Fibroblast of villous mesenchyme (primary cell): ENCODE data around the gene TBC1D22A. TPM values are rescaled to one million over a fixed set of nuclear protein-coding genes. Genes with fewer than 3 reads are reported as not detected.

Source experiments
- DNase-seq: peaks from one replicate; pipeline ENCODE4 v3.0.0-alpha.2; 2010; ENCODE audit warnings: low read depth
- H3K4me3 ChIP-seq: 2 replicates; pipeline ENCODE4 v1.5.1; 2011; ENCODE audit warnings: low read depth, mild to moderate bottlenecking, low read length
- total RNA-seq: library from RNA; depleted of rRNA; stranded (reverse); fragments of >200 nt; gene quantifications from 2 replicates; pipeline ENCODE4 v1.2.3, GENCODE V29; 2012
- TF ChIP-seq, protein P1 (sequence below): IDR thresholded peaks from 2 replicates; pipeline ENCODE4 v1.5.1; 2012; ENCODE audit warnings: low read depth, mild to moderate bottlenecking, low read length; ENCODE audit not compliant: insufficient read depth

Gene TBC1D22A
- total RNA-seq, 1 donor: 12.5 TPM

GRCh38 chr22:47005506-47006408 lies 243.3 kb downstream of the TBC1D22A start:
- no peak for DNase-seq
- TF ChIP-seq, protein P1, sequence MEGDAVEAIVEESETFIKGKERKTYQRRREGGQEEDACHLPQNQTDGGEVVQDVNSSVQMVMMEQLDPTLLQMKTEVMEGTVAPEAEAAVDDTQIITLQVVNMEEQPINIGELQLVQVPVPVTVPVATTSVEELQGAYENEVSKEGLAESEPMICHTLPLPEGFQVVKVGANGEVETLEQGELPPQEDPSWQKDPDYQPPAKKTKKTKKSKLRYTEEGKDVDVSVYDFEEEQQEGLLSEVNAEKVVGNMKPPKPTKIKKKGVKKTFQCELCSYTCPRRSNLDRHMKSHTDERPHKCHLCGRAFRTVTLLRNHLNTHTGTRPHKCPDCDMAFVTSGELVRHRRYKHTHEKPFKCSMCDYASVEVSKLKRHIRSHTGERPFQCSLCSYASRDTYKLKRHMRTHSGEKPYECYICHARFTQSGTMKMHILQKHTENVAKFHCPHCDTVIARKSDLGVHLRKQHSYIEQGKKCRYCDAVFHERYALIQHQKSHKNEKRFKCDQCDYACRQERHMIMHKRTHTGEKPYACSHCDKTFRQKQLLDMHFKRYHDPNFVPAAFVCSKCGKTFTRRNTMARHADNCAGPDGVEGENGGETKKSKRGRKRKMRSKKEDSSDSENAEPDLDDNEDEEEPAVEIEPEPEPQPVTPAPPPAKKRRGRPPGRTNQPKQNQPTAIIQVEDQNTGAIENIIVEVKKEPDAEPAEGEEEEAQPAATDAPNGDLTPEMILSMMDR: no peak
- no peak overlapping the region for H3K4me3 ChIP-seq

- no peak overlapping the region for H3K4me3 ChIP-seq
- DNase-seq: no peak
- TF ChIP-seq, protein P1: no peak
These were observed 244.0 kb downstream of the TBC1D22A start for GRCh38 chr22:47006433-47006832.

GRCh38 chr22:47006869-47007268 lies 244.4 kb downstream of the TBC1D22A start:
- DNase-seq: no peak
- H3K4me3 ChIP-seq: no peak overlapping the region
- TF ChIP-seq, protein P1: no peak

GRCh38 chr22:47007496-47007895 lies 245.0 kb downstream of the TBC1D22A start:
- no peak for DNase-seq
- TF ChIP-seq, protein P1: no peak
- H3K4me3 ChIP-seq: no peak overlapping the region

GRCh38 chr22:47008208-47008885 lies 245.9 kb downstream of the TBC1D22A start:
- TF ChIP-seq, protein P1: no peak
- no peak overlapping the region for H3K4me3 ChIP-seq
- DNase-seq: no peak

DNA sequence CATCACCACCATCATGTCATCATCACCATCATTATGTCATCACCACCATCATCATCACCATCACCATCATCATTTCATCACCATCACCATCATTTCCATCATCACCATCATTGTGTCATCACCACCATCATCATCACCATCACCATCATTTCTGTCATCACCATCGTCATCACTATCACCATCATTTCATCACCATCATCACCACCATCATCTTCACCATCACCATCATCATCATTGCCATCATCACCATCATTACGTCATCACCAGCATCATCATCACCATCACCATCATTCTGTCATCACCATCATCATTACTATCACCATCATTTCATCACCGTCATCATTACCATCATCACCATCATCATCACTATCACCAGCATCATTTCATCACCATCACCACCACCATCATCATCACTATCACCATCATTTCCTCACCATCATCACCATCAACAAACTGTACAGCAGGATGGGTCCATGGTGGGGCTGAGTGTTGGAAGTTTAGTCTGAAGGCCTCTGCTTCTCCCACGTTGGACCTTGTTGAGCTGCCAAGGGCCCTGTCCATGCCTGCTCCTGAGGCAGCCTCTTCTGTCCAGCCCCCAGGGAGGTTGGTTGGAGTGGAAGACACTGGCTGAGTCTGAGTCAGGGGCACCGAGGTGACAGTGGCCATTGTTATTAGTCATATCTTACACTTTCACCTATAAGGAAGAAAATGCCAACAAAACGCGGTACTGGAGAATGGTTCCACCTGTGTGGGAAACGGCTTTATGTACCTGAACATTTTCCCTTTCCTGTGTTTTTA lies 247.1 kb downstream of the TBC1D22A start:
- no peak overlapping the region for H3K4me3 ChIP-seq
- DNase-seq: no peak
- TF ChIP-seq, protein P1: no peak
